PC-3 (cell line): ENCODE data around the gene ZC3H12A. TPM values are rescaled to one million over a fixed set of nuclear protein-coding genes. Genes with fewer than 3 reads are reported as not detected.

ENCODE experiments used
- ATAC-seq: fragments of 200-7000 bp; cut with Tn5 transposase; 2 replicates; pipeline ENCODE4 v1.9.1; 2020; ENCODE audit warnings: mild to moderate bottlenecking, moderate library complexity
- BruUV-seq: library from RNA; stranded (reverse); fragments of 400-500 nt; replicated peaks from 2 replicates; lab custom pipeline; 2021; lab: Mats Ljungman, UMichigan
- CTCF ChIA-PET: fragments of 300-600 bp; sonication (Branson Sonifier 250); formaldehyde crosslinking; loops from one replicate; lab custom pipeline; 2022; ENCODE audit warnings: antibody characterized with exemption; lab: Charles Lee
- POLR2A ChIA-PET: fragments of 300-600 bp; sonication (Branson Sonifier 250); formaldehyde crosslinking; loops from one replicate; lab custom pipeline; 2022; ENCODE audit warnings: antibody characterized with exemption; ENCODE audit not compliant: unreplicated experiment; lab: Charles Lee
- DNase-seq: peaks from one replicate; pipeline ENCODE4 v3.0.0-alpha.2; 2015
- H2AFZ ChIP-seq: fragments of 300-600 bp; sonication (generic); 2 replicates; pipeline ENCODE4 v1.6.0; 2016; ENCODE audit warnings: antibody characterized with exemption, low read length
- H3F3A ChIP-seq: fragments of 300-600 bp; sonication (generic); one replicate; pipeline ENCODE4 v1.6.0; 2017; ENCODE audit warnings: antibody characterized with exemption, low read length, control low read depth, mild to moderate bottlenecking; ENCODE audit not compliant: unreplicated experiment
- H3K27ac ChIP-seq: fragments of 300-600 bp; sonication (generic); 2 replicates; pipeline ENCODE4 v1.5.1; 2016; ENCODE audit warnings: mild to moderate bottlenecking, low read length
- H3K27me3 ChIP-seq: fragments of 300-600 bp; sonication (generic); 2 replicates; pipeline ENCODE4 v1.6.1; 2016; ENCODE audit warnings: low read length, mixed read lengths
- H3K36me3 ChIP-seq: fragments of 300-600 bp; sonication (generic); 2 replicates; pipeline ENCODE4 v1.6.1; 2016; ENCODE audit warnings: low read depth, mixed run types, low read length, mixed read lengths
- H3K4me1 ChIP-seq: fragments of 300-600 bp; sonication (generic); 2 replicates; pipeline ENCODE4 v1.5.1; 2016; ENCODE audit warnings: low read length; ENCODE audit not compliant: insufficient read depth
- H3K4me2 ChIP-seq: fragments of 300-600 bp; sonication (generic); 2 replicates; pipeline ENCODE4 v1.6.0; 2016; ENCODE audit warnings: low read length
- H3K4me3 ChIP-seq: fragments of 300-600 bp; sonication (generic); 2 replicates; pipeline ENCODE4 v1.5.1; 2016; ENCODE audit warnings: mild to moderate bottlenecking, low read length, mixed read lengths
- H3K79me2 ChIP-seq: fragments of 300-600 bp; sonication (generic); 2 replicates; pipeline ENCODE4 v1.6.1; 2017; ENCODE audit warnings: low read length, mixed read lengths
- H3K9ac ChIP-seq: fragments of 300-600 bp; sonication (generic); 2 replicates; pipeline ENCODE4 v1.6.0; 2016; ENCODE audit warnings: mild to moderate bottlenecking, low read length
- H3K9me2 ChIP-seq: fragments of 300-600 bp; sonication (generic); replicated peaks from 2 replicates; pipeline ENCODE4 v1.6.1; 2016; ENCODE audit warnings: mixed run types, low read length, mixed read lengths
- H3K9me3 ChIP-seq: fragments of 300-600 bp; sonication (generic); 2 replicates; pipeline ENCODE4 v1.6.1; 2016; ENCODE audit warnings: low read length, mixed read lengths
- H4K20me1 ChIP-seq: fragments of 300-600 bp; sonication (generic); 2 replicates; pipeline ENCODE4 v1.6.1; 2016; ENCODE audit warnings: low read length, mixed read lengths
- EZH2 ChIP-seq: fragments of 300-600 bp; sonication (generic); IDR thresholded peaks from one replicate; pipeline ENCODE4 v1.6.1; 2017; ENCODE audit warnings: antibody characterized with exemption, mild to moderate bottlenecking, low read length; ENCODE audit not compliant: unreplicated experiment
- EZH2phosphoT487 ChIP-seq: fragments of 300-600 bp; sonication (generic); IDR thresholded peaks from 2 replicates; pipeline ENCODE4 v1.6.1; 2018; ENCODE audit warnings: mild to moderate bottlenecking, antibody characterized with exemption, low read length, borderline replicate concordance
- intact Hi-C: fragments of 100-400 bp; cut with micrococcal nuclease; formaldehyde crosslinking; loops from 2 replicates; pipeline ENCODE4 v1.9.0; 2023
- total RNA-seq: library from RNA; depleted of rRNA; stranded (reverse); fragments of >200 nt; gene quantifications from 2 replicates; pipeline ENCODE4 v1.2.3, GENCODE V29; 2014
- TF ChIP-seq, protein P1 (sequence below): fragments of 300-600 bp; sonication (generic); conservative IDR thresholded peaks from 2 replicates; pipeline ENCODE4 v1.5.1; 2017; ENCODE audit warnings: antibody characterized with exemption, low read depth, mild to moderate bottlenecking, low read length

Gene ZC3H12A
- total RNA-seq, 1 experiment from 2014 or later: 45.3 TPM

DNA sequence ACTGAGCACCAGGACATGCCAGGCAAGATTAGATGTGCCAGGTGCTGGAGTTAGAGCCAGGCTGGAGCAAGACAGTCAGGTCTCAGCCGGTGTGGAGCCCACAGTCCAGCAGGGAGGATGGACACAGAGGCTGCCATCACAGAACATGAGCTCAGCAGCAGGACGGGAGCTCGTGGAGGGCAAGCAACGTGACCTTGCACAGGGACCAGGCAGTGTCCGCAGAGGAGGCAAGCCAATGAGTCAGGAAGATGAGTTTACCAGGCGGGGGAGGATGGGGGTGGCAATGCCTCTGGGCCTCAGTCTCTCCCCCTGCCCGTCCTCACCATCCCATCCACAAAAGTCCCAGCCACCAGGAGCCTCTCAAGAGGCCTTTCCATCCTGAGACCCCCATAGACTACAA is 20.7 kb upstream of the ZC3H12A start:
- no peaks in the 10 kb centered on the region for H3K79me2 ChIP-seq
- no peak overlapping the region for H3K27ac ChIP-seq
- H3K4me1 ChIP-seq: peaks cover 16% of the 10 kb centered on the region
- intact Hi-C loops: no loop called here
- no peaks in the 10 kb centered on the region for H3K27me3 ChIP-seq
- no peaks in the 10 kb centered on the region for H4K20me1 ChIP-seq
- no peaks in the 10 kb centered on the region for H3K9me2 ChIP-seq
- ATAC-seq: no peak
- no TSS peak for BruUV-seq
- no peak for DNase-seq
- no peak overlapping the region for H2AFZ ChIP-seq
- H3K9ac ChIP-seq: no peak overlapping the region
- no peaks in the 10 kb centered on the region for H3F3A ChIP-seq
- H3K4me2 ChIP-seq: no peak overlapping the region
- ChIA-PET POLR2A (no interaction called here), CTCF (interaction anchor here (1.0 kb wide), 1 partner anchor 34 kb away, joined by 3 read pairs; no protein-coding TSS in a partner anchor)
- no peaks in the 10 kb centered on the region for H3K9me3 ChIP-seq
- TF ChIP-seq EZH2: no peak
- no peak for TF ChIP-seq EZH2phosphoT487
- TF ChIP-seq, protein P1, sequence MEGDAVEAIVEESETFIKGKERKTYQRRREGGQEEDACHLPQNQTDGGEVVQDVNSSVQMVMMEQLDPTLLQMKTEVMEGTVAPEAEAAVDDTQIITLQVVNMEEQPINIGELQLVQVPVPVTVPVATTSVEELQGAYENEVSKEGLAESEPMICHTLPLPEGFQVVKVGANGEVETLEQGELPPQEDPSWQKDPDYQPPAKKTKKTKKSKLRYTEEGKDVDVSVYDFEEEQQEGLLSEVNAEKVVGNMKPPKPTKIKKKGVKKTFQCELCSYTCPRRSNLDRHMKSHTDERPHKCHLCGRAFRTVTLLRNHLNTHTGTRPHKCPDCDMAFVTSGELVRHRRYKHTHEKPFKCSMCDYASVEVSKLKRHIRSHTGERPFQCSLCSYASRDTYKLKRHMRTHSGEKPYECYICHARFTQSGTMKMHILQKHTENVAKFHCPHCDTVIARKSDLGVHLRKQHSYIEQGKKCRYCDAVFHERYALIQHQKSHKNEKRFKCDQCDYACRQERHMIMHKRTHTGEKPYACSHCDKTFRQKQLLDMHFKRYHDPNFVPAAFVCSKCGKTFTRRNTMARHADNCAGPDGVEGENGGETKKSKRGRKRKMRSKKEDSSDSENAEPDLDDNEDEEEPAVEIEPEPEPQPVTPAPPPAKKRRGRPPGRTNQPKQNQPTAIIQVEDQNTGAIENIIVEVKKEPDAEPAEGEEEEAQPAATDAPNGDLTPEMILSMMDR: no peak
- H3K36me3 ChIP-seq: no peaks in the 10 kb centered on the region
- no peak overlapping the region for H3K4me3 ChIP-seq

DNA sequence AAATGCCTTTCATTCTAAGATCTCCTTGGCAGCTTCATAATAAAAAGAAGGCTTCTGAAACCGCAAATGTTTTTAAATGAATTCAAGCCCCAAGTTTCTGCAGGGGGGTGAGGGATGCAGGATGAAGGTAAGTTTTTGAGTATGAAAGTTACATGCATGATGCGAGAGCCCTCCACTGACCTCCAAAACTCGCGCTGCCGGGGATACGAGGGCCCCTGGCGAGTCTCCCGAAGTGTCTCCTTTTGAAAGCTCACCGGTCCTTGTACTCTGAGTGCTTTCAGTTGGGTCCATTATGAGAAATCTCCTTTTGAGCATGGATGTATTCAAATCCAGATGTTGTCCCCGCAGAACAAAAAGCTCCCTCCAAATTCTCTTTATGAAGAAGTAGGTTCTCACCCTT is 18.9 kb upstream of the ZC3H12A start:
- Histone ChIP-seq H4K20me1 (no peaks in the 10 kb centered on the region), H3K9ac (no peak overlapping the region)
- POLR2A ChIA-PET: no interaction called here

DNA sequence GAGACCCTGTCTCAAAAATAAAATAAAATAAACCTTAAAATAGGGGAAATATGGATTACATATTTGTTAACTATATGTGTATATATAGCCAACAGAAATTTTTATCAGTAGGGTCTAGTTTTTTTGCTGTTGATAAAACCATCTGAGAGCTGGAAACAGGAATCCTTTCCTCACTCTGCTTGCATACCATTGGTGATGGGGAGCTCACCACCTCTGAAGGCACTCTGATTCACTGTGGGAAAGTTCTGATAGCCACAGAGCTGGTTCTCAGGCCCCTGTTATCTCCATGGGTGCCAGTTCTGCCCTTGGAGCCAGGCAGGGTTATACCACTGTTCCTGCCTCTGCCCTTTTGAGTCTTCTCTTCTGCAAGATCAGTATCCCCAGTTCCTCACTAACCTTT is 17.8 kb upstream of the ZC3H12A start:
- no peak overlapping the region for H3K9ac ChIP-seq
- no peak for ATAC-seq
- POLR2A ChIA-PET: interaction anchor here (0.6 kb wide), 2 partner anchors 58 to 1394 kb away, joined by 3 to 4 read pairs; no protein-coding TSS in a partner anchor
- H3K79me2 ChIP-seq: no peaks in the 10 kb centered on the region
- no peaks in the 10 kb centered on the region for H3K27me3 ChIP-seq
- H2AFZ ChIP-seq: no peak overlapping the region
- intact Hi-C loops: no loop called here
- CTCF ChIA-PET: interaction anchor here (0.8 to 1.6 kb wide), 2 partner anchors 29 to 31 kb away, joined by 3 to 12 read pairs; no protein-coding TSS in a partner anchor
- H3K27ac ChIP-seq: no peak overlapping the region
- no peaks in the 10 kb centered on the region for H3K9me3 ChIP-seq
- H3K9me2 ChIP-seq: no peaks in the 10 kb centered on the region
- H3F3A ChIP-seq: no peaks in the 10 kb centered on the region
- peaks cover 8% of the 10 kb centered on the region; the same call in 1 of the 2 replicates for H3K4me1 ChIP-seq
- TF ChIP-seq, protein P1: no peak
- TF ChIP-seq EZH2phosphoT487 (no peak), EZH2 (no peak)
- no TSS peak for BruUV-seq
- no peak overlapping the region for H3K4me2 ChIP-seq
- no peaks in the 10 kb centered on the region for H3K36me3 ChIP-seq
- no peak for DNase-seq
- no peaks in the 10 kb centered on the region for H4K20me1 ChIP-seq
- H3K4me3 ChIP-seq: no peak overlapping the region

More for the DNA sequence above, 18.9 kb upstream of the ZC3H12A start:
- no peak overlapping the region for H2AFZ ChIP-seq
- no peak overlapping the region for H3K27ac ChIP-seq
- H3K4me1 ChIP-seq: peaks cover 8% of the 10 kb centered on the region; the same call in 1 of the 2 replicates
- no peak for ATAC-seq
- no peaks in the 10 kb centered on the region for H3F3A ChIP-seq
- no peaks in the 10 kb centered on the region for H3K79me2 ChIP-seq
- intact Hi-C loops: loop anchor here (1.0 kb wide), 2 partner anchors 32 to 227 kb away; no protein-coding TSS in a partner anchor
- no peaks in the 10 kb centered on the region for H3K27me3 ChIP-seq
- H3K36me3 ChIP-seq: no peaks in the 10 kb centered on the region
- no peaks in the 10 kb centered on the region for H3K9me3 ChIP-seq
- CTCF ChIA-PET: interaction anchor here (1.6 kb wide), 1 partner anchor 32 kb away, joined by 12 read pairs; no protein-coding TSS in a partner anchor
- DNase-seq: no peak
- H3K9me2 ChIP-seq: no peaks in the 10 kb centered on the region
- H3K4me2 ChIP-seq: no peak overlapping the region
- no TSS peak for BruUV-seq
- no peak overlapping the region for H3K4me3 ChIP-seq
- TF ChIP-seq EZH2: no peak
- no peak for TF ChIP-seq EZH2phosphoT487
- TF ChIP-seq, protein P1: no peak
